ENCODE data around the gene CUL4A.

The CUL4A gene

DNA sequence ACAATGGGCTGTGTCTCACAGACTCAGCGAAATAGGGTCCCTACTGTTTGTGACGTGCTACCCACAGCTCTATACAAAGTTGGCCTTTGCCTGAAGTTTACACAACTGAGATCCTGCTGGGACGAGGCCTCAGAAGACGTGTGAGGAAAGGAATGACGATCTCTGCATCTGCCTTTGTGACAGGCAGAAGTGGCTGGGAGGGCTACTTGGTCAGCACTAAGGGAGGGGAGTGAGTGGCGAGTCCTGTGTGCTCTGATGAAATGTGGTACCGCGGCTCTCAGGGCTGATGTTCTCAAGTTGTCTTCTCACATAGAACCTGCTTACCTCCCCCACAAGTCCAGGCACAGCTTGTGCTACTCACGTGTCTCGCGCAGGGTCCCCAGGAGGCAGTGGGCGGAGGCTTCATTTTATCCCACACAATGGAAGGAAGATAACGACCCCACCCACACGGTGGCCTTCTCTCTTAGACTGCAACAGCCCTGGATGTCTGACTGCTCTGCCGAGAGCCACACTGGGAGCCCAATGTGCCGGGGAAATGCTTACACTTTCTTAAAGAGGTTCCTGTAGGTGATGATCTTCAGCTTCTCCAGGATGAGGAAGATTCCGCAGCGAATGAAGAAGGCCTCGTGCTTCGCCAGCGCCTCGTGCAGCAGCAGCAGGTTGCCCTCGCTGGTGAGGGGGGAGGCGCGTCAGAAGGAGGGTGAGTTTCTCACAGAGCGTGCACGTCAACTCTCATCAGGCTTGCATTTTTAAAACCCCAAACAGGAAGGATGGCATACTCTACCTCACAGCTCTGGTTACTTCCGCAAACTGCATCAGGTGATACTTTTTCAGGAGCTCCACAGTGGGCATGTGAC lies 29.8 kb upstream of the CUL4A start:
- DNase-seq (ENCODE audit: low read depth) = no peak

DNA sequence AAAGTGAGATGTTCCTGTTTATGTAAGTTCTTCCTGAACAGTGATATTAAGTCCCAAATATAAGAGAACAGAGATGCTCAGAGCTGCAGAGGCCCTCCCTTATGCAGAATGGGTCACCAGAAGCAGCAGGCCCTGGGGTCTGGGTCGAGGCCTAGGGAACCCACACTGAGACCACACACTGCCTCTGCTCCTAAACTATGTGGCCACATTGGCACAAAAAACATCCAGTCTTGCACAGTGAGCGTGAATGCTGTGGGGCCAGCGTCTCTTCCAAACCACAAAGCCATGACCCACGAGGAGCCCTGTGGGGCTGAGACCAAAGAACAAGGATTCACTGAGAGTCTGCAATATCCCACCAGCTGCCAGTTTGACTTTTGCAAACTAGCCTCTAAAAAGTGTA lies 27.4 kb upstream of the CUL4A start:
- no peak for DNase-seq (ENCODE audit: low read depth)

DNA sequence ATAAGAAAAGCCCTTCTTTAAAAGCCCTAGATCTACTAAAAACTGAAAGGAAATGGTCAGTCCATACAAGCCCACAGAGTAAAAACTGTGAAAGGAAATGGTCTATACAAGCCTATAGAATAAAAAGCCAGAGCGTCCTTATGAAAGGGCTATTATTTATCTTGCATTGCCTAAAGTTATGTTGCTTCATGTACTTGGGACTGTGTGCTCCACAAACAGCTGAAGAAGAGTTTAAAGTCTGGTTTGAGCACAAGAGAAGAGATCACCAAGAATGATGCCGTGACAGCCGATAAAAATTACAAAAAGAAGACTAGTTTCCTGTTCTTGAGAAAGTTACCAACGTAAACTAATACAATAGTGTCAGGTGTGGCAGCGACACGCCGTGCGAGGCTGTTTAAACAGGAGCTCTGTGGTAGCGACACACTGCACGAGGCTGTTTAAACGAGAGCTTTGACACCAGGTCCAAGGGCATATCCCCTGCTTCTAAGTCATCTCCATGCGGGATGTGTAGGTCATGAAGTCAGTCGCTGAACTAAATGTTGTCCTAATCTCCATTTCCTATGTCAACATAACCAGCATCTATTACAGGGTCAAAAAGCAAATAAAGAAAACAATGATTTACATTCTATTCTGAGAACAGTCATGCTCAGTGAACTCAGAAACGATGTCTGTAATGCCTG lies 25.8 kb upstream of the CUL4A start:
- DNase-seq (ENCODE audit: low read depth) = no peak

DNA sequence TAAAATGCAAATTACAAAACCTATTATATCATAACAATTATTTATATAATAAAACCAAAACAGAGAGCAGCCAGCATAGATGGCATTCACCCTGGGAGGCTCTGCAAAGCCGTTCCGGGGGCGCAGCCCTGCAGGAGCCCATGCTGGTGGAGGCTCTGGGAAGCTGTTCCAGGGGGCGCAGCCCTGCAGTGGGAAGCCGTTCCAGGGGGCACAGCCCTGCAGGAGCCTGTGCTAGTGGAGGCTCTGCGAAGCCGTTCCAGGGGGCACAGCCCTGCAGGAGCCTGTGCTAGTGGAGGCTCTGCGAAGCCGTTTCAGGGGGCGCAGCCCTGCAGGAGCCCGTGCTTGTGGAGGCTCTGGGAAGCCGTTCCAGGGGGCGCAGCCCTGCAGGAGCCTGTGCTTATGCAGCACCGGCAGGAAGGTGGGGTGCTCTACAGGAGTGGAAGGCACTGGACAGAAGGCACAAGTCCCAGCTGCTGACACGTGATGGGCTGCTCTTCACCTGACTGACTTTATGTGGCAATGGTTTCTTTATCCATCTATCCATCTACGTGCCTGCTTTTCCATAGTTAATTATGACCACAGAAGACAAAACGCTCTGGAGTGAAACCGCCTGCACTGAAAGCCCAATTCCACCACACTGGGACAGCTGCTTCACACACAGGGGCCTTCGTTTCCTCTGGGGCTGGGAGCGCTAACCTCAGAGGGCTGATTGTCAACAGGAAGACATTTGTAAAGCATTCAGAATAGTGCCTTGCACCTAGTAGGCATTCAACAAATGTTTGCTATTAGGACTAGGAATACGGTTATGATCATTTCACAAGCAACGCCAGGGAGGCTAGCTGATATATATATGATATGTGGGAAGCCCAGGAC lies 24.6 kb upstream of the CUL4A start:
- DNase-seq (ENCODE audit: low read depth) = no peak

DNA sequence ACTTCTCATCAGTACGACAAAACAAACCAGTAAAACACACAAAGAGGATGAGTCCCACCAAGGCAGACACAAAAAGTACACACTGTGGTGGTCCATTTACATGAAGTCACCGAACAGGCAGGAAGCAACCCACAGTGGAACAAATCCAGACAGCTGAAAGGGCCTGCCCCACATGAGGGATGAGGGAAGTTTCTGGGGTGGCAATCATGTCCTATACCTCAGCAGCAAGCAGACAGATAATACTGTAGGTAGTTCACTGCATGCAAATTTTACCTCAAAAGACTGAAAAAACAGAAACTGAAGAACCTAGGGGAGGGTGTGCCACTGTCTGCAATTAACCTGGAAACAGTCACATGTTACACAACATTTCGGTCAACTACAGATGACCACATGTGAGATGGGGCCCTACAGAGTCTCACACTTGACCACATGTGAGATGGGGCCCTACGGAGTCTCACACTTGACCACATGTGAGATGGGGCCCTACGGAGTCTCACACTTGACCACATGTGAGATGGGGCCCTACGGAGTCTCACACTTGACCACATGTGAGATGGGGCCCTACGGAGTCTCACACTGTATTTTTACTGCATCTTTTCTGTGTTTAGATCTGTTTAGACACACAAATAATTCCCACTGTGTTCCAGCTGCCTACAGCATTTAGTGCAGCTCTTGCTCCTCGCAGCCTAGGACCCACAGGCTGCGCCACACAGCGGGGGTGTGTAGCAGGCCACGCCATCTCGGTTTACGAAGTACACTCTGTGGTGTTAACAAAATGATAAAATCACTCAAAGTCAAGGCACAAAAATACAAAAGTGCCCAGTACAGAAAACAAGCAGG lies 23.1 kb upstream of the CUL4A start:
- DNase-seq (ENCODE audit: low read depth) = no peak

DNA sequence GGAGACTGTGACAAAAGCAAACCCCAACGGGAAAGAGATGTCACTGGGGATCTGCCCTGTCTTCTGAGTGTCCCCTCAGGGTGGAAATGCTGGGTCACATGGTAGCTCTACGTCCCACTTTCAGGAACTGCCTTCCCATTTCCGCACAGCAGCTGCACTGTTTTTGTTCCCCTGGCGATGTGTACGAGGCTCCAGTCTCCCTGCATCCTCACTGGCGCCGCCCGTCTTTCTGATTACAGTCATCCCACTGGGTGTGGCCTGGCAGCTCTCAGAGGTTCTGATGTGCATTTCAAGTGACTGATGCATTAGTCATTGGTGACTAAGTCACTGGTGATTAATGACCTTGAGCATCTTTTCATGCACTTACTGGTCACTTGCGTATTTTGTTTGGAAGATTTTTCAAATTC lies 22.1 kb upstream of the CUL4A start:
- DNase-seq (ENCODE audit: low read depth) = no peak

DNA sequence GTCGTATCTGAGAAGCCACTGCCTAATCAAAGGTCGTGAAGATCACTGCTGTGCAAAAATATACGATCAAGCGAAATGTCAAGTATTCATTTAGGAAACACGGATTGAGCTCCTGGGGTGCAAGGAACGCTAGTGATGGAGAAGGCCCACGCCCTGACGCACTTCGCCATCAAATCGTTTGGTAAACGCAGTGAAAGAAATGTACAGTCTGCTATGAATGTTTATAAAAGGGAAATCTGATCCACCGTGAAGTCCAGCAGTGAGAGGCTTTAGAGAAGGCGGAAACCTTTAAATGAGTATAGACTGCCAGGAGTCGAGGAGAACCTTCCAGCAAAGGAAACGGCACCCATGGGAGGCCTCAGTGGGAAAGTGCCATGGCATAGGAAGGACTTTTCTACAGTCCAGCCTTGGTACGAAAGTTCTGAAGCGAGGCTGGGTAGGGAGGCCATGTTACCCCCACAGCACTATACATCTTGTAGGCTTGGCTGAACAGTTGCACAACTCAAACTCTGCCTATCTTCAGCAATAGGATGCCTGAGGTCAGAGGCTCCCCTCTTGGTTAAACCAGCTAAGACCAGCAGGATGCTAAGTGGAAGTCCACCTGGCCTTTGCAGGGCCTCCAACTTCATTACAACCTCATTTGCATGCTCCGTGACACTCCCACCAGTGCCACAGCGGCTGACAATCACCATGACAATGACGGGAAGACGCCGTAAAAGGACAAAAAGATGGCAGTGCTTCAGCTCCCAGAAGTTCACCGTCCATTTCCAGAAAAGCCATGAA lies 21.3 kb upstream of the CUL4A start:
- no peak for DNase-seq (ENCODE audit: low read depth)

DNA sequence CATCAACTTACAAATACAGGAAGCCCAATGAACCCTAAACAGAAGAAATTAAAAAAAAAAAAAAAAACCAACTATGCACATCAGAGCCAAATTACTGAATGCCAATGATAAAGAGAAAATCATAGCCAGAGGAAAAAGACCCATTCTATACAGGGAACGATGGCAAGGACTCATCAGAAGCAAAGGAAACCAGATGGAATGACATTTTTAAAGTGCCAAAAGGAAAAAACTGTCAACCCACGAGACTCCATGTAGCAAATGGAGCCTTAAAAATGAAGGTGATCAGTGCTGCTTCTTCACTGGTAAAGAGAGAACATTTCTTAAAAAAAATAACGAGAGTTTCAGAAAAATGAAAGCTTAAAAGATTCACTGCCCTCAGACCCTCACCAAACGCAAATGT lies 19.2 kb upstream of the CUL4A start:
- DNase-seq (ENCODE audit: low read depth) = no peak

DNA sequence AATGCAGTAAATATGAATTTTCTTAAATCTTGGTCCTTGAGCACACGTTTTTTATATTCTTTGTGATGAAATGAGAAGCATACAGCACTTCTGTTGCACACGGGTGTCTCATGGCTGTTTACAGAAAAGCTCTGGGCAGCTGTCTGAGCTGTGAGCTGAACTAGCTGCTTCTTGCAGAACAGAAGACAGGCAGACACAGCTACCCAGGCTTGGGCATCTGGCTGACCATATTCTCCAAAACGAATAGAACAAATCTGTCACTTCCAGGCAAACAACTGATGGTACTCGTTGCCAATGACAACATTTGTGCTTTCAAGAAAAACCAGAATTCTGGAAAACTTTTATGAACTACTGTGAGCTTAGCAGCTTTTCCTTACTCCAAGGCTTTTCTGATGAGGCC lies 17.1 kb upstream of the CUL4A start:
- no peak for DNase-seq (ENCODE audit: low read depth)

DNA sequence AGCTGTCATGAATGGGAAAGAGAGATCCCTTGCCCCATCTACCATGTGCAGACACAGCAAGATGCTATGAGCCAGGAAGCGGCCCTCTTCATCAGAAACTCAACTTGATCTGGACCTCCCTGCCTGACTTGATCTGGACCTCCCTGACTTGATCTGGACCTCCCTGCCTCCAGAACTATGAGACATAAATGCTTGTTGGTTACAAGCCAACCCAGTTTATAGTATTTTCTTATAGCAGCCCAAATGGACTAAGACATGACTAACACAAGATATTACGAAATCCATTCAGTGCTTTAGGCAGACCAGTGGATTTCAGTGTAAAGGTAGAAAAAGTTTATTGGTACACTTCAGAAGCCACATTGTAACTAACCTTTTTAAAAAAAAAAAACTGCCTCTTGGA lies 16.5 kb upstream of the CUL4A start:
- no peak for DNase-seq (ENCODE audit: low read depth)

DNA sequence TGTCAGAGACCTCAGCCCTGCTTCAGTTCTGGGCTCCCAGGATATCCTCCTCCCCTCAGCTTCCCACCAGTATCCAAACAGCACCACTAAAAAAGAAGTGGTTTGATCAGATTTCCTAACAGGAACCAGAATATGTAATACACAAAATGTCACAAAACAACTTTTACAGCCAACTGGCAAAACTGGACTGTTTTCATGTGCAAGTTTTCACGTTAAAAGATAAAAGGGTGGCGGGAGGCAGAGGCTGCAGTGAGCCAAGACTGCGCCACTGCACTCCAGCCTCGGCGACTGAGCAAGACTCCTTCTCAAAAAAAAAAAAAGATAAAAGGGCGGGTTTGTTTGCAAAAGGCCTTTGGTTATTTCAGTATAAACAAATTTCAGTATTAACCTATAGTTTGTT lies 14.1 kb upstream of the CUL4A start:
- no peak for DNase-seq (ENCODE audit: low read depth)

DNA sequence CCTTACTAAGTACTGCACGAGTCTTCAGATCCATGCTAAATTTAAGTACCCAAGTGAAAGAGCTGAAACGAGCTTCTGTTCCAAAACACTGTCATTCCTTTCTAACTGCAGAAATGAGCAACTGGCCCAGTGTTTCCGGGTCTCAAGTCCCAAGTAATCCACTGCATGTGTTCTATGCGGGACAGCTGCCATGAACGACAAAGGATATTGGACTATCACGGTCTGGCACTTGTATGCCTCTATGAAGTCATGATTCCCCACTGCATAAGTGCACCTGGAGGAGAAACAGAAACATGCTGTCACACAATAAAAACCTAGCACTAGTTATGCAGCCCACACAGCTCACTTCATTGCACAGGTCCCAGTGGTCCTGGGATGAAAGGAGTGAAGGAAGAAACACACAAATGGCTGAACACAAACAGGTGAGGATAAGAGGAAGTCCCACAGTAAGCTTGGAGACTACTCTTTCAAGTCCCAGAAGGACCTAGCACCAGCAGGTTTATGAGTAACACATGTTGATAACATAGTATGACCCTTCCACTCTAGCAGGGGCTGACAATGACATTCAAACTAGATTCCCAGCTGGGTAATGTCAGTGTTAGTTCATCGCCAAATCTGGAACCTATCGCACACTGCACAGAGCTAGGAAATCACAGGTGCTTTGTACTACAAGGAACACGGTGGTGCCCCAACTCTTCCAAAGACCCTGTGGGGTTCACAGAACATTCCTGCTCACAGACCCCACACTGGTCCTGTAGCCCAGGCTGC lies 12.3 kb upstream of the CUL4A start:
- DNase-seq (ENCODE audit: low read depth) = no peak

DNA sequence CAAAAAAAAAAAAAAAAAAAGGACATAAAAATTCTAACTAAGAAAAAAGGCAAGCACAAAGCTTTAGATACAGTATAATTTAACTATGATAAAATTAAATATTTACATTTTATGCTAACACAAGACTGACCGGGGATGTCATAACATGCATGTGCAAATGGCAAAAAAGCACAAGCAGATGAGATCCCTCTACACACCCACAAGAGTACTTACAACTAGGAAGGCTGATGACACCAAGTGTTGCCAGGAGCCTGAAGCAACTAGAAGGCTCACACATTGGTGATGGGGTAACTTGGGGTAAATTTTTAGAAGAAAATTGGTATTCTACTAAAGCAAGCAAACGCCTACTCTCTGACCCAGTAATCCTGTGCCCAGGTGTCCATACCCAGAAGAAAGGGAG lies 7.6 kb upstream of the CUL4A start:
- no peak for DNase-seq (ENCODE audit: low read depth)

DNA sequence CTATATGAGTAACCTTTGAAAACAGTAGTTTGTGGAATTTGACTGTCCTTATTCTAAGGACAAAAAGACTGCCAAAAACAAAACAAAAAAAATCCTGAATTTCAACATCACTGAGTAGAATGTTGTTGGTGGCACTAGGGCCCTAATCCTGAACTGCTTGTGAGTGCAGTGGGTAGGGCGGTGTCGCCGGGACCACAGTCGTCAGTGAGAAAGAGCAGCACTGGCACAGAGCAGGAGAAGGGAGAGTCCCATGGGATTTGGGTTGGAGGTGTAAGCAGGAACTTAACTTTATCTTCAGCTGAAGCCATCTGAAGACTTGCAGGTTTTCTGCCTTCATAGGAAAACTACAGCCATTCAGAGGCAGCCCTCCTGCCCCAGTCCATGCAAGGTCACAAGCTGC lies 6.5 kb upstream of the CUL4A start:
- DNase-seq (ENCODE audit: low read depth) = no peak

DNA sequence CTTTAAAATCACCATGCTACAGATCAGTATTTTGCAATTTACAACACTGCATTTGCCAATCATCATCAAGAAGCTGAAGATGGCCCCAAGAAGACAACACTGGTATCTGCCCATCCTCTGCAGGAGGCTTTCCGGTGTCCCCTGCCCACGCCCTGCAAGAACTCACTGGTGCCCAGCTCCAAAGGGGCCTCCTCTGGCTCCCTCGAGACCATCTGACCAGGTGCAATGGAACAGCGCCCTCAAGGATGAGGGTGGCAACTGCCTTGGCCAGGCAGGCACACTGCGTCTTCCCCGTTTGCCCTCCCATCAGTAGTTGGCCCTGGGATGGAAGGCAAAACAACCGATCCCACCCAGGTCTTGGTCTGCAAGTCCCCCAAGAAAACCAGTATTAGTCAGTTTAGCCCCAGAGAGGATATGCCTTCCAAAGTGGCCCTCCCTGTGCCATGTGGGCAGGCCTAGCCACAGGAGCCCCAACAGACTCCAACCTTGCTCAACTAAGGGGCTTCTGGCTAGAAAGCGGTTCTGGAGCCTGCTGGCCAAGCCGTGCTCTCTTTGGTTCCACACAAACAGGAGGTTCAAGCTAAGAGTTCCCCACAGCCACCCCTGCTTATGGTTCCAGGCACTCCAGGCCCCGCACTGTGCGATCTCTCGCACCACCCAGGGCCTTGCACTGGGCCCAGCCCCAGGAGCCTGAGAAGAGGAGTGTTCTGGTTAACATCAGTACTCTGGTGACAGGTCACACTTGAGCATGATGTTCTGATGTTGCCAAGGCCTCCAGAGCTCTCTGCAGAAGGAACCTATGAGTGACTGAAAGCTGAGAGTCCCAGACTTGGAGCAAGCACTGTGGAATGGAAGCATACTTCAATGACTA lies 5.7 kb upstream of the CUL4A start:
- no peak for DNase-seq (ENCODE audit: low read depth)

DNA sequence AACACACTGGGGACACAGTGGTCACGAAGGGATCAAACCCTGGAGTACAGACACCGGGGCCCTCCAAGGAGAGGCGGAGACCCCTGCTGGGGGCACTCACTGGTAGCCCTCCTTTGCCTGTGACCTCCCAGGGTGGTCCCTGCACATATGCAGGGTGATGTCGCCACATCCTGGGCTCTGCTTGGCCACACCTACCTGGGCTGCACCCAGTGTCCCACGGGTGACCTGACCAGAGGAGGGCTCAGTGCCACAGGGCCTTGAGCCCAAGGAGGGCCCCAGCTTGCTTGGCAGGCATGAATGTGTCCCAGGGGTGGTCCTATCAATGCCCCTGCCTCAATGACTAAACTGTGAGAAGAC lies 5.1 kb upstream of the CUL4A start:
- no peak for DNase-seq (ENCODE audit: low read depth)

DNA sequence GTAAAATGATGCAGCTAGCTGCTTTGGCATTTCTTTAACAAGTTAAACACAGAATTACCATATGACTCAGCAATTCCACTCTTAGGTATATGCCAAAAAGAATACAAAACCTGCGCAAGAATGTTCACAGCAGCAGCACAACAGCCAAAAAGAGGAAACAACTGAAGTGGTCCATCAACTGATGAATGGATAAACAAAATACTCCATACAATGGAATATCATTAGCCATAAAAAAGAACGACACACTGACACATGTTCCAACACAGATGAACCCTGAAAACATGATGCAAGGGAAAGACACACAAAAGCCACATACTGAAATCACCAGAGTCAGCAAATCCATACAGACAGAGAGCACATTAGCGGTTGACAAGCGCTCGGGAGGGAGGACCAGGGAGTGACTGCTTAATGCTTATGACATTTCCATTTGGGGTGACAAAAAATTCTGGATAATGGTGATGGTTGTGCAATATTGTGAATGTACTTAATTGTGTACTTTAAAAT lies 3.9 kb upstream of the CUL4A start:
- DNase-seq (ENCODE audit: low read depth) = no peak

DNA sequence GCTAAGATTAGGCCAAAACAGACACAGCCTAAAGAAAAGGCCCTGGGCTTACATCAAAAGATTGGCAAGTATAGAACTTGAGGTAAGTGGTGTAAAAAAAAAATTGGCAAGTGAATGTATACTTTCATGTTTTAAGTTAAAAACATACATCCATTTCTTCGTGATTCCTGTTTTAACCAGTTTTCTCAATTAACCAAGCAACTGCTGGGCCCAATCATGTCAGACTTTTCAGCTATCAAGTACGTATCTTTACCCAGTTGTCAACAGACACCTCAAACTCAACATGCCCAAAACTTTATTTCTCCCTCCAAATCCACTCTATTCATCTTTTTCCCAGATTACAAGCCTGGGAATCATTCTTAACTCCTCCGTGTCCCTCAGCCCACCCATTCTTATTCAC lies 2.0 kb upstream of the CUL4A start:
- DNase-seq (ENCODE audit: low read depth) = no peak

DNA sequence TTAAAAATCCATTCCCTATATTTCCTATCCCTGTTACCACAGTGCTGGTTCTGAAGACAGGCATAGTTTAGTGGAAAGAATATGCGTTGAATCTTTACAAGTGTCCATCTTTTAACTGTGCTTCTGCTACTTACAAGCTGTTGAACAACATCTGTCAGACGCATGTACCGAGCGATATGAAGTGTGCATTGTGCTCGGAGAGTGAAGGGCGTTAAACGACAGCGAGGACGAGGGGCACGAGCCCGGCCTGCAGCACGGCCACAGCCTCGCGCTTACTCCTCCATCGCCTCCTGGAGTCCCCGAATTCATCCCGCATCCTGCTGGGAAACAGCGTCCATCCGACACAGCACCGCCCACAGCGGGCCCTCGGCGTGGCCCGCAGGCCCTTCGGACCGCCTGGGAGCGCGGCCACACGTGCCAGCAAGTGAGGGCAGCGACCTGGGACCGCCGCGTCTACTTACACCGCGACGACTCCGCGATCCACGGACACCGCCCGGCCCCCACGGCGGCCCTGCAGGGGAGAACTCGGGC lies 1.5 kb upstream of the CUL4A start:
- DNase-seq (ENCODE audit: low read depth) = no peak

Data from T follicular helper cell (primary cell).